Measurements from ENCODE around the gene JAK2.
"Not testable (repeated sequence)": the region's sequence is repeated elsewhere in the genome, so short reads cannot be mapped to it uniquely, and the experiment has no call there.

DNA sequence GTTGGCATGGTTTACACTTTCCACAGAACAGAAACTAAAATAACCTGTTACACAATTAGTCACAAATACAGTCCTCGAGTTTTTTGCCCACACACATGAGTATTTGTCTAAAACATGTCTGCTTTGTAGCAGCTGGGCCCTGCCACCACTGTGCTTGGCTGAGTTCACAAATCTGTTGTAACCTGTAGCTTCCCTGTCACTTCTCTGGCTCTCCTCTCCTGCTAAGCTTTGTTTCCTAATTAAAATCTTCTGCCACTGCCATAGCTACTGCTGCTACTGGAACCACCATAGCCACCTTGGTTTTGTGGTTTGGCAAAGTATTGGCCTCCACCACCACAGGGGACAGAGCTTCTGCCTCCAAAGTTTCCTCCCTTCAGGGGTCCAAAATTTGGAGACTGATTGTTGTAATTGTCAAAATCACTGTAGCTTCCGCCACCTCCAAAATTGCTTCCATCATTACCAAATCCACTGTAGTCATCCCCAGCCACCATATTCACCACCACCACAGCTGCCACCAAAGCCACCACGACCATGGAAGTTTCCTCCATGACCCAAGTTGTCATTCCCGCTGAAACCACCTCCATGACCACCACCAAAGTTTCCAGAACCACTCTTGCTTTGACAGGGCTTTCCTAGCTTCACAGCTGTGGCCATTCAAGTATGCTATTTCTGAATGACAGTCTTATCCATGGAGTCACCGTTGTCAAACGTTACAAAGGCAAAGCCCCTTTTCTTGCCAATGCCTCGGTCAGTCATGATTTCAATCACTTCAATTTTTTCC, 40.5 kb upstream of the JAK2 start:
- TF ChIP-seq EZH2 (IDR thresholded peaks at IDR 0.05; ENCODE audit: borderline replicate concordance) = not testable (repeated sequence)
- TF ChIP-seq, protein P1, sequence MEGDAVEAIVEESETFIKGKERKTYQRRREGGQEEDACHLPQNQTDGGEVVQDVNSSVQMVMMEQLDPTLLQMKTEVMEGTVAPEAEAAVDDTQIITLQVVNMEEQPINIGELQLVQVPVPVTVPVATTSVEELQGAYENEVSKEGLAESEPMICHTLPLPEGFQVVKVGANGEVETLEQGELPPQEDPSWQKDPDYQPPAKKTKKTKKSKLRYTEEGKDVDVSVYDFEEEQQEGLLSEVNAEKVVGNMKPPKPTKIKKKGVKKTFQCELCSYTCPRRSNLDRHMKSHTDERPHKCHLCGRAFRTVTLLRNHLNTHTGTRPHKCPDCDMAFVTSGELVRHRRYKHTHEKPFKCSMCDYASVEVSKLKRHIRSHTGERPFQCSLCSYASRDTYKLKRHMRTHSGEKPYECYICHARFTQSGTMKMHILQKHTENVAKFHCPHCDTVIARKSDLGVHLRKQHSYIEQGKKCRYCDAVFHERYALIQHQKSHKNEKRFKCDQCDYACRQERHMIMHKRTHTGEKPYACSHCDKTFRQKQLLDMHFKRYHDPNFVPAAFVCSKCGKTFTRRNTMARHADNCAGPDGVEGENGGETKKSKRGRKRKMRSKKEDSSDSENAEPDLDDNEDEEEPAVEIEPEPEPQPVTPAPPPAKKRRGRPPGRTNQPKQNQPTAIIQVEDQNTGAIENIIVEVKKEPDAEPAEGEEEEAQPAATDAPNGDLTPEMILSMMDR (IDR thresholded peaks at IDR 0.05; ENCODE audit: poor library complexity) = not testable (repeated sequence)
